PFSK-1 (cell line): ENCODE measurements around the gene CEP290.

Experiments
- POLR2AphosphoS5 ChIP-seq: IDR thresholded peaks from 2 replicates; pipeline ENCODE4 v1.6.1; 2012; ENCODE audit warnings: low read depth, mild to moderate bottlenecking, control low read depth, low read length, moderate library complexity
- SIN3A ChIP-seq: IDR thresholded peaks from 2 replicates; pipeline ENCODE4 v1.6.1; 2012; ENCODE audit warnings: mild to moderate bottlenecking, low read length, moderate library complexity, borderline replicate concordance; ENCODE audit not compliant: insufficient read depth
- TAF1 ChIP-seq: IDR thresholded peaks from 2 replicates; pipeline ENCODE4 v1.6.1; 2012; ENCODE audit warnings: low read length, control low read depth, borderline replicate concordance; ENCODE audit not compliant: insufficient read depth
- TF ChIP-seq, protein P1 (sequence below), 2 experiments: IDR thresholded peaks; 2 replicates each; pipeline versions ENCODE4 v1.6.1 to v1.8.0; 2011 to 2012; ENCODE audit warnings: low read depth in 2 of 2, low read length in 2 of 2, control low read depth in 1 of 2, inconsistent platforms in 1 of 2, mild to moderate bottlenecking in 1 of 2, moderate library complexity in 1 of 2; ENCODE audit not compliant: insufficient read depth in 1 of 2

GRCh38 chr12:88036353-88036965, 105.4 kb downstream of the CEP290 start:
- TF ChIP-seq, protein P1, sequence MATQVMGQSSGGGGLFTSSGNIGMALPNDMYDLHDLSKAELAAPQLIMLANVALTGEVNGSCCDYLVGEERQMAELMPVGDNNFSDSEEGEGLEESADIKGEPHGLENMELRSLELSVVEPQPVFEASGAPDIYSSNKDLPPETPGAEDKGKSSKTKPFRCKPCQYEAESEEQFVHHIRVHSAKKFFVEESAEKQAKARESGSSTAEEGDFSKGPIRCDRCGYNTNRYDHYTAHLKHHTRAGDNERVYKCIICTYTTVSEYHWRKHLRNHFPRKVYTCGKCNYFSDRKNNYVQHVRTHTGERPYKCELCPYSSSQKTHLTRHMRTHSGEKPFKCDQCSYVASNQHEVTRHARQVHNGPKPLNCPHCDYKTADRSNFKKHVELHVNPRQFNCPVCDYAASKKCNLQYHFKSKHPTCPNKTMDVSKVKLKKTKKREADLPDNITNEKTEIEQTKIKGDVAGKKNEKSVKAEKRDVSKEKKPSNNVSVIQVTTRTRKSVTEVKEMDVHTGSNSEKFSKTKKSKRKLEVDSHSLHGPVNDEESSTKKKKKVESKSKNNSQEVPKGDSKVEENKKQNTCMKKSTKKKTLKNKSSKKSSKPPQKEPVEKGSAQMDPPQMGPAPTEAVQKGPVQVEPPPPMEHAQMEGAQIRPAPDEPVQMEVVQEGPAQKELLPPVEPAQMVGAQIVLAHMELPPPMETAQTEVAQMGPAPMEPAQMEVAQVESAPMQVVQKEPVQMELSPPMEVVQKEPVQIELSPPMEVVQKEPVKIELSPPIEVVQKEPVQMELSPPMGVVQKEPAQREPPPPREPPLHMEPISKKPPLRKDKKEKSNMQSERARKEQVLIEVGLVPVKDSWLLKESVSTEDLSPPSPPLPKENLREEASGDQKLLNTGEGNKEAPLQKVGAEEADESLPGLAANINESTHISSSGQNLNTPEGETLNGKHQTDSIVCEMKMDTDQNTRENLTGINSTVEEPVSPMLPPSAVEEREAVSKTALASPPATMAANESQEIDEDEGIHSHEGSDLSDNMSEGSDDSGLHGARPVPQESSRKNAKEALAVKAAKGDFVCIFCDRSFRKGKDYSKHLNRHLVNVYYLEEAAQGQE (IDR thresholded peaks at IDR 0.05; ENCODE audit: insufficient read depth in 1 of 2, low read depth in 2 of 2, low read length in 2 of 2): no peak
- TF ChIP-seq POLR2AphosphoS5 (no peak), SIN3A (no peak), TAF1 (no peak)
